Effector CD8-positive, alpha-beta T cell (primary cell): ENCODE data around the gene PDLIM7.

Experiments used
- DNase-seq: peaks from one replicate; lab custom pipeline; 2025; lab: John Stamatoyannopoulos, UW

The PDLIM7 gene

DNA sequence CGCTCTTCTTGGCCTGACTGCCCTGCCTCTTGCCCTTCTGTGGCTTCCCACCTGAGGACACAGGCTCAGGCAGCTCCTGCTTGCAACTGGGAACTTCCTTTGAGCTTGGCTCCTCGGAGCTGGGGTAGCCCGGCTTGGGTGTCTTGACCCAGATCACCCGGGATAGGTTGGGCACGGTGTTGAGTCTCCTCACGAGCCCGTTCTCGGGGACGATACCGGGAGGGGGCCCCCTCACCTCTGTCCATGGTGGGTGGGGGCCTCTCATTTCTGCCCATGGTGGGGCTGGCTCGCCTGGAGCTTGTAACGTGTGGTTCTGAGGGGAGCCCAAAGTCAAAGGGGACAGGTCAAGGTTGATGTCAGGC lies 27.1 kb upstream of the PDLIM7 start:
- DNase-seq, result no peak

DNA sequence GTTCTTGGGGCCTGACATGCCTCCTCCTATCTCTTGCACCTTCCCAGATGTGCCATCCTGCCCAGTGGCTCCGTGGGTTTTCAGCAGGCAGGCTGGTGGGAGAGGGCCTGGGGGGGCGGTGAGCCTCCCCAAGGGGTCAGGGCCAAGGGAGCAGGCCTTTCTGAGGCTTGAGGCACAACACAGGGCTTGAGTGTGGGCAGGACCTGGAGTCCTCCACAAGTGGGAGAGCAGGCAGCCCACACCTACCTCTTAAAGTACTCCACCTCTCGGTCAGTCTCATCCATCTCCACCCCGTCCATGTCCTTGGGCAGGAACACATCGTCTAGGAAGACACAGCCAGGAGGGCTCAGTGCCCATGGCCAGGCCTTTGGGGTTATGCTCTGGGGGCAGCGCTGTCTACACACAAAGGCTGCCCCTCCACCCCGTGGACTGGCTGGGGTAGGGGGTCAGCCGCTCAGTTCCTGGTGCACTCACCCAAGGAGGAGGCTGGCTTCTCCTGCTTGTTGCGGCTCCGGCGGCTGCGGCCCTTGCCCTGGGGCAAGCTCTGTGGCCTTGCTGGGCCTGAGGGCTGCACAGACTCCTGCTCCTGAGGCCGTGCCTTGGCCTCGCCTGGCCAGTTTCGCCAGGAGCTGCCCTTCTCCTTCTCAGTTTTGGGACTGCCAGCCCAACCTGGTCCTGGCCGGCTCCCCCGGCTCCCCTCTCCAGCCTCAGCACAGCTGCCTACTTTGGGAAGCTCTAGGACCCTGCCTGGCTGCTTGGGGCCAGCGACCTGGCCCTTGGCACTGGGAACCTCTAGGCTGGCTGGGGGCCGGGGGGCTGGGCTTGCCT lies 26.5 kb upstream of the PDLIM7 start:
- no peak for DNase-seq

- DNase-seq, result no peak
Observed at GRCh38 chr5:177520916-177521513, 23.6 kb upstream of the PDLIM7 start.

- no peak for DNase-seq
Observed at GRCh38 chr5:177520271-177520670, 22.9 kb upstream of the PDLIM7 start.

GRCh38 chr5:177519463-177520235 lies 22.2 kb upstream of the PDLIM7 start:
- no peak for DNase-seq

DNA sequence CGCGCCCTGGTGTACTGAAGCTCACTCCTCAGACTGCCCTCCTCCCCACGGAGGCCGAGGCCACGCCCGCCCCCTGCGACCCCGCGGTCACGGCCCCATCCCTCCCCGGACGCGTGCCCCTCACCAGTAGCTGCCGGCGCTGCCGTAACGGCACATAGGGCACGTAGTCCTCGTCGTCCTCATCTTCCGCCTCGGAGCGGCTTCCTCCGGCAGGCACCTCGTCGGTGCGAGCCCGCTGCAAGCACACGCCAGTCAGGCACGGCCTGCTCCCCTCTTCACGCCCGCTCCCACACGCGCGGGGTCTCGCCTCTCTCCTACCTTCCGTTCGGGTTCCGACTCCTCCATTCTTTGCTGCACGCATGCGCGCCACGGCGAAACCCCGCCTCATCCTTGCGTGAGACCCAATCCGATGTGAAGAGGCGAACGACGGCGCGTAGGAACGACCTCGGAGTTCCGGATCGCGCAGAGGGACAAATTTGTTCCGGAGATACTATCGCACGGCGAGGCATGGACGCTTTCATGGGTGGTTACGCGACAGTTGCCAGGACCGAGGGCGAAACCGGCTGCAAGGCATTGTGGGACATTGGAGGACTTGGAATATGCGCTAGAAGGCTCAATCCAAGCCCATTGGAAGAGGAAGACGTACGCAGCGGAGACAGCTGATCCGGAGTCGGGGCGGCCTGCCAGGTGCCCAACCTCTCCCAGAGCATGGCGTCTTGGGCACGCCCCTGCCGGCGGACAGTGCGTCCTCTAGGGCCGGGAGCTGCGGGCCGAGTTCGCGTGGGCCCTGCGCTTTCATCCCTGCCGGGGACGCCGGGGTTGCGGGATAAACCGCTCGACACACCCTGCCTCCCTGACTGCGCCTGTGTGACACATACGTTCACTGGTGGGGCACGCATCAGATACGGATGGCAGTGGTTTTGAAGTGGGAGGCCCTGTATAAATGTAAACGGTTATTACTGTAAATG lies 19.5 kb upstream of the PDLIM7 start, which contains the start of gene DDX41:
DDX41 (minus strand) TSS at position 361 of the 968 bp plus-strand sequence; CDS start at position 345, 16 bp downstream.
- DNase-seq, result peak; percentile 93

DNA sequence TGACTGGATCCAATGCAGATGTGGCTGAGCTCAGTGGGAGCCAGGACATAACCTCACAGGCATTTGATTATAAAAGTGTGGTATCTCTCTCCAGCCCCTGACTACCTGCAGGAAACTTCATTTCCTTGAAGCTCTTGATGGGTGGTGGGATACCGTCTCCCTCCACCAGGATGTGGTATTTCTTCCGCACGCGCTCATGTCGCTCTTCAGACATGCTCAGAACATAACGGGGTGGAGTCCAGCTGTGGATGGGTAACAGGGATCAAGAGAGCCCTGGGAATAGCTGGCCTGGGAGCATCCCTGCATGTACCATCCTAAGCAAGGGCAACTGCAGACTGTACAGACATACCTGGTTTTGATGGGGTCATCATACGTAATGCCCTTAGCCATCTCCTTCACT lies 18.2 kb upstream of the PDLIM7 start:
- no peak for DNase-seq

DNA sequence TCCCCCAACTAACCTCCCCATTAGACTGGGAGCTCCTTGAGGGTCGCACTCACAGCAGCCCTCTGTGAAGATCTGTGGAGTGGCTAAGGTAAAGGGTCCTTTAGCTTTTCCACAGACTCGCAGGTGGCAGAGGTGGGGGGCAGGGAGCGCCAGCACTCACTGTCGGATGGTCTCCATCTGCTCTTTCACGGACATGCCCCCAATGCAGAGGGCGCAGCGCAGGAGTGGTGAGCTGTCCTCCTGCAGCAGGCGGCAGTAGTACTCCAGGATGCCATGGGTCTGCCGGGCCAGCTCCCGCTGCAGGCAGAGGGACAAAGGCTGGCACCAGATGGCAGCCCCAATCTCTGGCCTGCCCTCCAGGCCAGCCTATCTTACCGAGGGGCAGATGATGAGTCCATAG lies 17.1 kb upstream of the PDLIM7 start:
- no peak for DNase-seq

DNA sequence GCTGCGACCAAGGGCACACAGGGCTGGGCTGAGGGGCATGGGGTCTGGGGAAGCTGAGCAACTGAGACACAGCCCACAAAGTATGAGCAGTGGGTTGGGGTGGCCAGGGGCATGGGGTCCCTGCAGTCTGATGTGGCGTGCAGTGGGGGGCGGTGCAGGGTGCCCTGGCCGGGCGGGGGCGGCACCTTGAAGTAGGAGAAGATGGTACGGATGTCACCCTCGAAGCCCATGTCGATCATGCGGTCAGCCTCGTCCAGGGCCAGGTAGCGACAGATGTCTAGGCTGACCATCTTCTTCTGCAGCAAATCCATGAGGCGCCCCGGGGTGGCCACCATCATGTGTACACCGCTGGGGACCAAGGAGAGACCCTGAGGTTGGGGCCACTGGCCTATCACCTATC lies 16.1 kb upstream of the PDLIM7 start:
- no peak for DNase-seq

DNA sequence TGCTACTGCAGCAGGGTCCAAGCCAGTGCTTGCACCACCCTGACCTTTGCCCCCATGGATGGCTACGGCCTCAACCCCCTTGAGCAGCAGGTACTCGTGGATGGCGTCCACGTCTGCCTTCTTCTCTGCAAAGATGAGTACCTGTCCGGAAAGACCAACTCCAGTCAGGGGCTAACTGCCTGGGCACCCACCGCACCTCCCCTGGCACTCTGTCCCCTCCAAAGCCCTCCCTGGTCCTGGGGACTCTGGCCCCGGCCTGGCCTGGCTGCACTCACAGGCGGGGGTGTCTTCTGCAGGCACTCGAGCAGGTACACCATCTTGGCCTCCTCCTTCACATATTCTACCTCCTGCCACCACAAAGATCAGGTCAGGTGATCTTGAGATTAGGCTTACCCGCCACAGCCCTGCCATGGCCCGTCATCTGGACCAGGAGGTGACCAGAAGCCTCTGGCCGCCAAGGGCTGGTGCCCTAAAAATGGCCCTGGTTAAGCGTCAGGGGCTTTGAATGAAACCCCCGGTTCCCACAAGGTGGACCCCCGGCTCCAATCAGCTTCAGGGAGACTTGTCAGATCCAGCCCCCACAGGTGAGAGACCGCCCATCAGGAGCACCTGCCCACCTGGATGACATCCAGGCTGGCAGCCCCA lies 15.5 kb upstream of the PDLIM7 start:
- no peak for DNase-seq

DNA sequence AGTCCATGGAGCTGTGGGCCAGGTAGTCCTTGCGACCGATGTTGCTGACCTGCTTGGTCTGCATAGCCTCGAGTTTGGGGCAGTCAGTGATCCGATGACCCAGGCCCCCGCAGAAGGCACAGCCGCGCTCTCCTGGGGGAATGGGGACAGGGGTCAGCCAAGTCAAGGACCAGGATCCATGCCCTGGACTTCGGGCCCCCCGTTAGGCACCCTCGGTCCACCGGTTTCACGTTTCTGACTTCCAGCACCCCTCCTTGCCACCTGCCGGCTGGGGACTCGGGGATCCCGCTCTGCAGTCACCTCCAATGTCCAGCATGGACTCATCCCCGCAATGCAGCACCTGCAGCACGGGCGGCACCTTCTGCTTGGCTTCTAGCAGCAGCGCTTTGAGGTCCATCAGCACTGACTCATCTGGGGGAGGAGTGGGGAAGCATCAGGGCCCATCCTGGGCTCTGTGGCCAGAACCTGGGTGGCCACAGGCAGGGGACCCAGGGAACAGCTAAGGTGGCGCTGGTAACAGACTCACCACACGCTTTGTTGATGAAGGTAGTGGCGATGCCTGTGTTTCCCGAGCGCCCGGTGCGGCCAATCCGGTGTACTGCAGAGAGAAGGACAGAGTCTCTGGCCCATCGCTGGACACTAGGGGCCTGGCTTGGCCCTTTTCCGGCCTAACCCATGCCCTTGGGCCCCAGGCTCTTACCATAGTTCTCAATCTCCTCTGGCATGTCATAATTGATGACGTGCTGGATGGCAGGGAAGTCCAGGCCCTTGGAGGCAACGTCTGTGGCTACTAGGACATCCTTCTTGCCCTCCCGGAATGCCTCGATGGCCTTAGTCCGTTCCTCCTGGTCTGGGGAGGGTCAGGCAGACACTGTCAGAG lies 14.6 kb upstream of the PDLIM7 start:
- DNase-seq, result no peak

- no peak for DNase-seq
Observed at GRCh38 chr5:177511181-177511580, 13.8 kb upstream of the PDLIM7 start.

GRCh38 chr5:177510567-177511053 lies 13.2 kb upstream of the PDLIM7 start:
- no peak for DNase-seq

DNA sequence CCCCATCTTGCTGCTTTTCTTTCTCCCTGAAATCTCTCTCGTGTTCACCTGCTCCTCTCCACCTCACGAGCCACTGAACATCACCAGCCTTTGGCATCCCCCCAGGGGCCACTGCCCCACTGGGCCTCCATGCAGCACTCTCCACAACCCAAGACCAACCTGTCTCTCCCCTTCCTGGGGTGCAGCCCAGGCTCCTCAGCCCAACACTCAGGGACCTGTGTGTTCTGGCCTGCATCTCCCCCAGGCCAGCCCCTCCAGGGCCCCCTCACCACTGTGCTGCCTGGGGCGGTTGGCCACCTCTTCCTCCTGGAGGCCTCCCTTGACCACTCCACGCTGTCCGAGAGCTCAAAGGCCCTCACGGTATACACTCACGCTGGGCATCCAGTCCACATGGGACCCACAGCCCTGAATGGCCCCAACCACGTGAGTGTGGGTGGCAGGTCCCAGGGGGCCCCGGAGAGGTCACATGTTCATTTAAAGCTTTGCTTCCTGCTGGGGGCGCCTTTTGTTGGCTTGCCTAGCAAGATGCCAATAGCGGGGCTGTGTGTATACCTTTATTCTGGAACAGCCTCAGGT lies 12.7 kb upstream of the PDLIM7 start:
- no peak for DNase-seq

GRCh38 chr5:177509381-177509951 lies 12.1 kb upstream of the PDLIM7 start, which contains the start of gene DOK3:
TSS of gene DOK3 (minus strand) at chr5:177509826. CDS start at chr5:177509540, 286 bp downstream.
- DNase-seq, result no peak

DNA sequence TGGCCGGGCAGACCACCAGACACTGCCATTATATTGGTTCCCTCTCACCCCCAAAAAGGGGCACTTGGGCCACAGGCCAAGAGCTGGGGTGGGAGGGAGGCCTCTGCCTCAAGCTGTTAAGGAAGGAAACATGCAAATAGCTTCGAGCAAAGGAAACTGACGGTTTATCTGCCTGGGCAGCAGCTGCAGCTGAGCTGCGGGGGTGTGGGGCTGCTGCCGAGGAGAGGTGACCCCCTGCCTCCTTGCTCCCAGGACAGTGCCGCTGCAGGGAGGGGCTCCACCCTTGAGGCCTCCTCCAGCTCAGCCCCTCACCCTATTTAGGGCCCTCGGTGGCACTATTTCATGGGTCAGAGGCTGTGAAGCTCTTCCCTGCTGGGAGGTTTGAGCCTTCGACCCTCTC lies 11.4 kb upstream of the PDLIM7 start:
- no peak for DNase-seq

DNA sequence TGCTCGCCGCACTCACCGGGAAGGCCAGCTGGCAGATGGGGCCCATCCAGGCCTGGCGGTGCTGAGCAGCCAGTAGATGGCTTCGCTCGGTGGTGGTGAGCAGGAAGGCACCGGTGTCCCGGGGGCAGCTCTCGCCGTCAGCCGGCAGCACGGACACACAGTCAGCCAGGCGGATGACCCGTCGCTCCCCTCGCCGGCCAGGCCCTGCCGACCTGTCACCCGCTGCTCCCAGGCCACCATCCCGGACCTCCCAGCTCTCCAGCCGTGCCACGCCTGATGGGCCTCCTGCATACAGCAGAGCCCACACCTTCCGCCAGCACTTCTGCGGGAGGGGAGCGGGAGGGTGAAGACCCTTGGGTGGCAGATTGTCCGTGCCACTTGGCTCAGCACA lies 10.8 kb upstream of the PDLIM7 start:
- DNase-seq, result no peak

DNA sequence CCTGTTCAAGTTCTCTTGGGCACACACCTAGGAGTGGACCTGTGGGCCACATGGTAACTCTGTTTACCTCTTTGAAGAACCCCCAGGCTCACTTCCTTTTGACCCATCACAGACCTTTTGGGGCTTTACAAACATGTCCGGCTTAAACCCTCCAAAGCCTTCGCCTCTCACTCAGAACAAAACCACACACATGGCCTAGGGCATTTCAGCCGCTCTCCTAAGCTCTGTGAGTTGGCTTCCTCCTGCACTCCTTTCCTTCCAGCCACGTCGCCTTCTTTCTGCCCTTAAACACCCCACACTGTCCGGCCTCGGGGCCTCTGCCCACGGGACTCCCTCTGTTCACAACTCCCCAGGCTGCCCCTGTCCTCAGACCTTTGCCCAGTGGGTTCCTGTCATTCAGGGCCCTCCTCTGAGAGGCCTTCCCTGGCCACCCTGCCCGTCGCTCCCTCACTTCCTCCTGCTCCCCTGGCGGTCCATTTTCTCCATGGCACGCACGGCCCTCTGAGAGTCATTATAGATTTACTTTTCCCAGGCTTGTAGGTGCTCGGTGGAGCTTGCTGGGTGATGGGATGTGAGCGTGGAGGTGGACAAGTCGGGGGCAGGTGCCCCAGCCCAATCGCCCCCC lies 10.3 kb upstream of the PDLIM7 start:
- no peak for DNase-seq

DNA sequence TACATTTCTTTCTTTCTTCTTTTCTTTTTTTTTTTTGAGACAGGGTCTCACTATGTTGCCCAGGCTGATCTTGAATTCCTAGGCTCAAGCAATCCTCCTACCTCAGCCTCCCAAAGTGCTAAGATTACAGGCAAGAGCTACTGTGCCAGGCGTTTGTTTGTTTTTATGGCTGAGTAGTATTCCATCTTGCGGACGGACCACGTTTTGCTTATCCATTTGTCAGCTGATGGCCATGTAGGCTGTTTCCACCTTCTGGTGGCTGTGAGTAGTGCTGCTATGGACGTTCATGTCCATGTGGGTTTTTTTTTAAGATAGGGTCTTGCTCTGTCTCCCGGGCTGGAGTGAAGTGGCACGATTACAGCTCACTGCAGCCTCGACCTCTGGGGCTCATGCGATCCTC lies 9.8 kb upstream of the PDLIM7 start:
- no peak for DNase-seq
